Prostate gland (tissue), 2 donors: ENCODE measurements around the gene ROBO1. TPM values are rescaled to one million over a fixed set of nuclear protein-coding genes. Genes with fewer than 3 reads are reported as not detected.

ENCODE experiments used
- DNase-seq: peaks from one replicate; pipeline ENCODE4 v3.0.0-alpha.2; 2019; ENCODE audit warnings: low spot score
- H3K27ac ChIP-seq, 2 donors: fragments of 200-600 bp; sonication (generic); 2 replicates each; pipeline ENCODE4 v1.5.1; 2017 to 2019
- H3K27me3 ChIP-seq: fragments of 200-600 bp; sonication (generic); replicated peaks from 2 replicates; pipeline ENCODE4 v1.5.1; 2019; ENCODE audit not compliant: insufficient read depth
- H3K36me3 ChIP-seq, 2 donors: fragments of 200-600 bp; sonication (generic); 1 replicate in 1 of 2; 2 replicates in 1 of 2; pipeline versions ENCODE4 v1.5.1 to v1.8.1; 2017 to 2019
- H3K4me1 ChIP-seq: fragments of 200-600 bp; sonication (generic); replicated peaks from 2 replicates; pipeline ENCODE4 v1.5.1; 2019
- H3K4me3 ChIP-seq, 2 donors: fragments of 200-600 bp; sonication (generic); 2 replicates each; pipeline ENCODE4 v1.5.1; 2017 to 2019
- H3K9me3 ChIP-seq: fragments of 200-600 bp; sonication (generic); 2 replicates; pipeline ENCODE4 v1.5.1; 2017
- CTCF ChIP-seq, 4 experiments: fragments of 200-600 bp in 2 of 4; fragments of 450-650 bp in 2 of 4; sonication (generic) in 2 of 4; IDR thresholded peaks; 1 replicate in 3 of 4; 2 replicates in 1 of 4; pipeline ENCODE4 v1.5.1; 2016 to 2019; ENCODE audit warnings: antibody characterized with exemption in 4 of 4, mild to moderate bottlenecking in 2 of 4, moderate library complexity in 2 of 4
- POLR2A ChIP-seq: fragments of 450-650 bp; IDR thresholded peaks from one replicate; pipeline ENCODE4 v1.6.1; 2016; ENCODE audit warnings: antibody characterized with exemption, mild to moderate bottlenecking
- POLR2AphosphoS5 ChIP-seq: sonication (generic); formaldehyde crosslinking; IDR thresholded peaks from one replicate; pipeline ENCODE4 v1.6.1; 2017; ENCODE audit warnings: antibody characterized with exemption
- WGBS: methylation state at CpG from one replicate; pipeline ENCODE4 v1.1.5; 2018; 5-methylcytosine and 5-hydroxymethylcytosine counted together
- intact Hi-C: fragments of 100-400 bp; cut with DNase I; formaldehyde crosslinking; loops from one replicate; pipeline ENCODE4 v1.14.2; 2022
- total RNA-seq, 2 donors: library from RNA; depleted of rRNA; stranded (reverse); fragments of >200 nt; gene quantifications; one replicate each; pipeline ENCODE4 v1.1.0, GENCODE V29; 2016

Gene ROBO1
- total RNA-seq, 2 donors from 2014 or later: 37.6 to 50.8 TPM

DNA sequence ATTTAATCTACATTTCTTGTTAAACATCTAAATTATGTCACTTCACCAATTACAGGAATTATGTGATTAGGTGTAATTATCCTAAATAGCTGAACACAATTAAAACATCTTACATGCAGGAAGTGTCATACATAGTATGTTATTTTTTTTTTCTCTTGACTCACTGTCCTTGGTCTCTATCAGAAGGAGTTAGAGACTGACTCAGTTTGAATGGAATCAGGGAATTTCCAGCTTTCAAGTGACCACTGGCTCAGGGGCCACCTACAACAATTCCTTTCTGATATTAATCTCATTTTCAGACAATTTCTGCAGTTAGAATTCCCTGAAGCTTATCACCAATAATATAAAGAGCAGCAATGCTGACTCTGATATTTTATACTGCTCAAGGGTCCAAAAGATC lies 400.7 kb downstream of the ROBO1 start:
- Histone ChIP-seq H3K4me3 (no peak overlapping the region), H3K9me3 (no peaks in the 10 kb centered on the region), H3K36me3 (no peaks in the 10 kb centered on the region), H3K4me1 (peaks cover 9% of the 10 kb centered on the region), H3K27ac (no peak overlapping the region), H3K27me3 (no peaks in the 10 kb centered on the region)
- TF ChIP-seq POLR2A (no peak), CTCF (IDR thresholded peaks at IDR 0.05) (no peak), POLR2AphosphoS5 (no peak)
- DNase-seq: no peak
- intact Hi-C loops: no loop called here

DNA sequence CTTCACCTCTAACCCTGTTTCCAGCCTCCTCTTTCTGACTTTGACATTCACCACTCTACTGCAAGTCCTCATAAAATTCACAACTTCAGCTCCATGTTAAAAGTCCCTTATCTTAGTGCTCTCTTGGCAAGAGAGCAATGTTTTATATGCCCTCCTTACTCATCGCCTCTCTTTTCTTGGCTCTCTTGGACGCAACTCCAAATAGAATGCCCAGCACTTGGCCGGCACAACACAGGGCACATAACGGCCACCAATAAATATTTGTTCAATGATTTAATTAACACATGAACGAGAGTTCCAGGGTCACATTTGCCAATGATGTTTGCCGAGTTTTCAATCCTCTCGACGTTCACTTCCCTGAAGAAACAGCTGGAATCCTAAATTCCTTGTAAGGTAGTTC lies 401.4 kb downstream of the ROBO1 start:
- Histone ChIP-seq H3K27me3 (no peaks in the 10 kb centered on the region), H3K27ac (no peak overlapping the region), H3K4me3 (no peak overlapping the region), H3K4me1 (peaks cover 9% of the 10 kb centered on the region), H3K9me3 (no peaks in the 10 kb centered on the region), H3K36me3 (no peaks in the 10 kb centered on the region)
- WGBS: 26% methylated on average over 8 of the region's 8 CpGs
- intact Hi-C loops: no loop called here
- TF ChIP-seq POLR2AphosphoS5: no peak
- no peak for TF ChIP-seq POLR2A
- no peak for DNase-seq

DNA sequence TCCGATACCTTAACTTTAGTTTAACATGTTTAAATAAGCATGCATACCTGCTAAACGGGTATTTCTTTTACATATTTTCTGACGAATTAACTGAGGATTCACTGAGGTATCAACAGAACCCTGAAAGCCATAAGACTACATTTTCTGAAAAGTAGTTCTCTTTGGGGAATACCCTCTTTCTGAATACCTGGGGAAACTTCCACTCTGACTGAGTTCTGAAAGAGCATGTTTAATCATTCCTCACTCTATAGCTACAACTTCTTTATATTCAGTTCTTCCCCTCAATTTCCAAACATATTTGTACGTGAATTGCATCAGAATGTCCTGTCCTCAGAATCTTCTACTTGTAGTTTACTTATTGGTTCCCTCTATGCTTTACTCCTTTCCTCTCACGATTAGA lies 403.0 kb downstream of the ROBO1 start:
- H3K4me1 ChIP-seq: peaks cover 9% of the 10 kb centered on the region
- H3K27ac ChIP-seq: no peak overlapping the region
- no peak for DNase-seq
- intact Hi-C loops: no loop called here
- no peaks in the 10 kb centered on the region for H3K9me3 ChIP-seq
- no peaks in the 10 kb centered on the region for H3K27me3 ChIP-seq
- 82% methylated on average over 5 of the region's 5 CpGs for WGBS
- TF ChIP-seq CTCF (IDR thresholded peaks at IDR 0.05) (no peak), POLR2A (no peak), POLR2AphosphoS5 (no peak)
- no peak overlapping the region for H3K4me3 ChIP-seq
- no peaks in the 10 kb centered on the region for H3K36me3 ChIP-seq

DNA sequence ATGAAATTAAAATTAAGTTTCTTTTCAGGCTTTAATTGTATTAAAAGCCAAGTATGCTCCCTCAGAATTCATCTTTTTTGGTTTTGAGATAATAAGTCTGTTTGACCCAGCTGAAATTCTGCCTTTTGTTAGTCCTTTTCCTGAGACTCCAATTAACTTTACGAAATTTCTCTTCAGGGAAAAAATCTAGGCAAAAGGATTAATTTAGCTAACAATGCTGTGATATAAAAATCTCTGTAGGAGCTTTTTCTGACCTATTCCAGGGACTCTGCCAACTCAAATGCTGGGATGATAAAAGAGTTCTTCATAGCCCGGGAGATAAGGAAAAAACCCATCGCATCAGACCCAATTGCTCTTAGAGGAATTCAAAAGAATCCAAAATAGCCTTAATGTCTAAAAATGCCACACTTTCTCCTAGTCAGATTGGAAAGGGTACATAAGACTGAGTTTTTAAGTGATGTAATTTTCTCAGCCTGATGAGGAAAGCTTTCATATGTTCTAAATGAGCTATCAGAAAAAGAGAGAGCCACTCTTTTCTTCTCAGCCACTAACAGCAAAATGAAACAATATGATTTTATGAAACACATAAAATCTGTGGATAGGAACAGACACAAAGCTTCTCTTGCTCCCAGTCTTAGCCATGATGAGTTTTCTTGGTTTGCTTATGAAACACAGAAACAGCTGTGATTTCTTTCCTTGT lies 405.1 kb downstream of the ROBO1 start:
- intact Hi-C loops: no loop called here
- Histone ChIP-seq H3K9me3 (no peaks in the 10 kb centered on the region), H3K36me3 (no peaks in the 10 kb centered on the region), H3K4me1 (no peaks in the 10 kb centered on the region), H3K27ac (no peak overlapping the region), H3K27me3 (no peaks in the 10 kb centered on the region), H3K4me3 (no peak overlapping the region)
- TF ChIP-seq POLR2A: no peak
- no peak for TF ChIP-seq POLR2AphosphoS5
- WGBS: 63% methylated on average over 3 of the region's 3 CpGs
- no peak for DNase-seq

DNA sequence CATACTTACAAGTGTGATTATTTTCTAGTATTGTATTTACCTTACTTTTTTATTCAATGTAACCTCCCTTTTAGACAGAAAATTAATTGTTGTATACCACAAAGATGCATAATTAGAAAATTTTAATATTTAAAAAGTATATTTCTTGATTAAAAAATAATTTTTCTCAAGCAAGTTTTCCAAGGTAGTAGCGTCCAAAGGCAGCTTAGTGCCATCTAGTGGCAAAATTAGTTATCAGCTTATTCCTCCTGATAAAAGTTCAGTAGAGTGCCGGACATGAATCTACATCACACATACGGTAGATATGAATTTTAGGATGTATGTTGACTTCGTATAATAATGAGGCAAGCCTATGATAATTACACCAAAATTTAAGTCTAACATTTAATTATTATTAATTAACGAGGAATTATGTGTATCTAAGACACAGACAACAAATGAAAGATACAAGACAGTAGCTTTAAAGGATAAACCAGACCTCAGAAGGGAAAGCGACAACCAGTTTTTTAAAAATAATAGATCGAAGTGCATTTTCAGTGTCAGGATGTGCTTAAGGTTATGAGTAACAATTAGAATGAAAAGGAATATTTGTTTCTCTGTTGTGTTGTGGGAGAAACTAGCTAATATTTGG lies 405.9 kb downstream of the ROBO1 start:
- 25% methylated on average over 7 of the region's 7 CpGs for WGBS
- Histone ChIP-seq H3K36me3 (no peaks in the 10 kb centered on the region), H3K9me3 (no peaks in the 10 kb centered on the region), H3K27ac (no peak overlapping the region), H3K4me1 (no peaks in the 10 kb centered on the region), H3K4me3 (no peak overlapping the region), H3K27me3 (no peaks in the 10 kb centered on the region)
- DNase-seq: peak; percentile 15
- intact Hi-C loops: no loop called here
- TF ChIP-seq CTCF (IDR thresholded peaks at IDR 0.05): peak; percentile 36 to 74 (median 64)
- TF ChIP-seq POLR2A: no peak

- Histone ChIP-seq H3K27ac (no peak overlapping the region), H3K4me1 (no peaks in the 10 kb centered on the region), H3K4me3 (no peak overlapping the region), H3K36me3 (no peaks in the 10 kb centered on the region), H3K27me3 (no peaks in the 10 kb centered on the region), H3K9me3 (no peaks in the 10 kb centered on the region)
- no peak for TF ChIP-seq POLR2A
- peak; percentile 80 for TF ChIP-seq POLR2AphosphoS5
- TF ChIP-seq CTCF (IDR thresholded peaks at IDR 0.05): no peak
- peak; percentile 36 for DNase-seq
- intact Hi-C loops: no loop called here
- WGBS: 20% methylated on average over 4 of the region's 4 CpGs
Measured at GRCh38 chr3:79358327-79358726, 409.5 kb downstream of the ROBO1 start.
